ENCODE data around the gene PATL1.
"Not testable (repeated sequence)": the region's sequence is repeated elsewhere in the genome, so short reads cannot be mapped to it uniquely, and the experiment has no call there.

PATL1 gene

DNA sequence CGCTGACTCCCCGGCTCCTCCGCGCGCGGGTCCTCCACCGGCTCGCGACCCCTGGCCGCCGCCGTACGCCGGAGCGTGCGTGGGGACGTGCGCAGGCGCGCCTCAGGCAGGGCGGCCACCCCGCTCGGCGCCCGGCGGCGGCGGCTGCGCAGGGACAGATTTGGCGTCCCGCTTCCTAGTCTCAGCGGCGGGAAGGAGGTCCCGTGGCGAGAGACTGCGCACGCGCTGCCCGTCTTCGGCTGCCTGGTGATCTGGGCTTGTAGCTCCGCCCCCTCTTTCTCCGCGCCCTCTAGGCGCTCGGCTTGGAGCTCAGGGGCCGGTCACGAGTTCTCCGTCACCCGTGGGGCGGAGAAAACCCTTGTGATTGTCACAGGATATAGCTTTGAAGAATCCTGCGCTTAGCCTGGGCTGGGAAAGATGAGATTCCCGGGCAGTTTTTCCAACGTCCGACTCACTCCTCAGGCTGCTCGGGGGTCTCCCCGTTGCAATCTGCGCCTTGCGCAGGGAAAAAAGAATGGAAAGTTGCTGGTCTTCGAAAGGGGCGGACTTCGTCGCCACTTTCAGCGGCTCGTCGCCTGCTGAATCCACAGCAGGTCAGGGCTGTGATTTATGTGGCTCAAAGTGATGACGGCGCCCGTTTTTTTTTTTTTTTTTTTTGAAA is at the start of gene PATL1:
Gene PATL1, minus strand, starts transcription at position 88 of the 661 bp plus-strand sequence. CDS start 142 bp downstream, outside the sequence.
- in situ Hi-C loops (cut with MboI; ENCODE audit: low sequenced_read_pairs), result loop anchor here (25.0 kb wide), 1 partner anchor 107 kb away; no protein-coding TSS in a partner anchor

DNA sequence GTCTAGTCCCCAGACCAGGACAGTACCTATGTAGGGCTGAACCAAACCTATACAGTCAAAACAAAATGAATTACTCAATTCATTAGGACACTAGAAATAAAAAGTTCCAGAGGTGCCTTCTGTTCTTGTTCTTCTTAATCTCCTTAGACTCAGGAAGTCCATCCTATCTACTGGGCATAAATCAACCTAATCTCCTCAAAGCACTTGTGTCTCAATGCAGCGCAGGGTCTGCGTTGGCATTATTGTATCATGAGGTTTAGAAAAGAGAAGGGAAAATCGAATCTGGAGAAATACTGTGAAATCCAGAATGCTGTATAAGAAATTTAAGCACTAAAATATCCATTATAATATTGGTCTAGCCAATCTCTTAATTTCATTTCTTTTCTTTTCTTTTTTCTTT is 47.2 kb upstream of the PATL1 start:
- in situ Hi-C loops (cut with MboI; ENCODE audit: low sequenced_read_pairs), result no loop called here

DNA sequence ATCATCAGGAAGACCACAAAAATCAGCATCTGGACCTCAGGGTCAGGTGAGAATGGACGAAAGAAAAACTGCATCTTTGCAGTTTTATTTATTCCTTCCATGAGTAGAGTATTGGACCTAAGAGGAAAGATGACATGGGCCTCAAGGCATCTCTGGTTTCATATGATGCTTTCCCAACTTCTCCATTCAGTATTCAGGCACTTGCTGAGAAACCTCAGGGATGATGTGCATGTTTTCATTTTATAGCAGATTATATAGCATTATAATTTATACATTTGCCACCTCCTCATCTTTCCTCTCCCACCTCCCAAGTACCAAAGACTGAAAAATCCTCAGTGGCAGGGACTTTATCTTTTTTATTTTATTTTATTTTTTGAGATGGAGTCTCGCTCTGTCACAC is 44.9 kb upstream of the PATL1 start, which contains the start of gene OR10V1:
Gene OR10V1, minus strand, starts transcription at position 101 of the 400 bp plus-strand sequence. Its CDS starts 0 bp downstream, at position 101.
- in situ Hi-C loops (cut with MboI; ENCODE audit: low sequenced_read_pairs), result no loop called here

DNA sequence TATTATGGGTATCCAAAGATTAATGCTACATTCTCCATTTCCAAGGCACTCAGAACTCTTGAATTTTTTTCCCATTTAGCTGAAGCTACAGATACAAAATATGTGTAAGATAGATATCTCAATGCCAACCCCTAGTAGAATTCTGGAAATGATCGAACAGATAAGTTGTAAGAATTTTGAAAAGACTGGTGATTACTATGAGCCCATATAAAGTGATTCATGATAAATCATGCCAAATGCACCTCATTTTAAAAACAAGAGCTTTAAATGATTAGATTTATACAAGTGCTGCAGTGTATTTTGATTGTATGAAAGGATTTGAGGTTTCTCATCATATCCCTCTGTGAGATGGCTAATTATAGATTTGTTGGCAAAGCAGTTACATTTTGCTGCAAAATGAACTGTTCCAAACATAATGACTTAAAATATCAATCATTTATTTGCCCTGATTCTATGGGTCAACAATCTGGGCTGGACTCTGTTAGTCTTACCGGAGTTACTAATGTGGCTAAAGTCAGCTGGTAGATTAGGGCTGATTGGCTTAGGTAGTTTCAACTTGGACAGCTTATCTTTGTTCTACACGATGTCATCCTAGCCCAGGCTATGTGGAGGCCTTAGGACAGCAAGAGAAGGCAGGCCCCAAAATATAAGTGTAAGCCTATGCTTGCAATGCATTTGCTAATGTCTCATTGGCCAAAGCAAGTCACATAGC is 41.5 kb upstream of the PATL1 start:
- in situ Hi-C loops (cut with MboI; ENCODE audit: low sequenced_read_pairs), result no loop called here

DNA sequence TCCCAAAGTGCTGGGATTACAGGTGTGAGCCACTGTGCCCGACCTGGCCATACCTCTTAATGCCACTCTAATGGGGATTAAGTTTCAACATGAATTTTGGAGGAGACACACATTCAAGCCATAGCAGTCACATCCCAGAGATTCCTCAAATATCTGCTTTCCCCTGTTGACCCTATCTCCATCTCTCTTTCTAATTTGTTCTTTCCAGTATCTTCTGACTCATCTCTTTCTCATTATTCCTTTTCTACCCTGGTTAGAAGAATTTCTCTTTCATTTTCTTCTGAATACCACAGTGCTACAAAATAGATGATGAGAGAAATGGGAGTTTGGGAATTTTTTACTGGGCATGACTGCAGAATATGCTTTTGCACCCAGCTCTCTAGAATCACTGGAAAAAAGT is 39.7 kb upstream of the PATL1 start:
- in situ Hi-C loops (cut with MboI; ENCODE audit: low sequenced_read_pairs), result no loop called here

DNA sequence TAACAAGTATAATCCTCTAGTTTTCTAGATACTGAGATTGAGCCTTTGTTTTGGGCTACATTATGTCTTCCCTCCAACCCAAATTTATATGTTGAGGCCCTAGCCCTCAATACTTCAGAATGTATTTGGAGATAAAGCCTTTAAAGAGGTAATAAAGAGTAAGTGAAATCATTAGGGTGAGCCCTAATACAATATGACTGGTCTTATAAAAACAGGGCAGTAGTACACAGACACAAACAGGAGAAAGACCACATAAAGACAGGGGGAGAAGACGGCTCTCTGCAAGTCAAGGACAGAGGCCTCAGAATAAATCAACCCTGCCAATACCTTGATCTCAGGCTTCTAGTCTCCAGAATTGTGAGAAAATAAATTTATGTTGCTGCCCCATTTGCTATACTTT is 38.5 kb upstream of the PATL1 start:
- in situ Hi-C loops (cut with MboI; ENCODE audit: low sequenced_read_pairs), result no loop called here

- in situ Hi-C loops (cut with MboI; ENCODE audit: low sequenced_read_pairs), result no loop called here
Measured at GRCh38 chr11:59706518-59707285, 37.9 kb upstream of the PATL1 start.

GRCh38 chr11:59705294-59705693 is 36.5 kb upstream of the PATL1 start:
- in situ Hi-C loops (cut with MboI; ENCODE audit: low sequenced_read_pairs), result no loop called here

DNA sequence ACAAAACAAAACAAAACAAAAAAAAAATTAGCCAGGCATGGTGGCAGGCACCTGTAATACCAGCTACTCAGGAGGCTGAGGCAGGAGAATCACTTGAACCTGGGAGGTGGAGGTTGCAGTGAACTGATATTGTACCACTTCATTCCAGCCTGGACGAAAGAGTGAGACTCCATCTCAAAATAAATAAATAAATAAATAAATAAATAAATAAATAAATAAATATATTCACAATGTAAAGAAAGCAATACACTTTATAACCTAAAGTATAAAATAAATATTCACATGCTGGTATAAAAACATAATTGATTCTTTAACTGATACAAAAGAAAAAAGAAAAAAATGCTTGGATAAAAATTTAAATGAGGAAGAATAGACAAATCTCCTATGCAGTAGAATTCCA is 34.7 kb upstream of the PATL1 start:
- in situ Hi-C loops (cut with MboI; ENCODE audit: low sequenced_read_pairs), result not testable (repeated sequence)

GRCh38 chr11:59700157-59700556 is 31.3 kb upstream of the PATL1 start:
- in situ Hi-C loops (cut with MboI; ENCODE audit: low sequenced_read_pairs), result not testable (repeated sequence)

- in situ Hi-C loops (cut with MboI; ENCODE audit: low sequenced_read_pairs), result no loop called here
Measured at GRCh38 chr11:59698506-59698905, 29.7 kb upstream of the PATL1 start.

- in situ Hi-C loops (cut with MboI; ENCODE audit: low sequenced_read_pairs), result no loop called here
Measured at GRCh38 chr11:59692915-59693314, 24.1 kb upstream of the PATL1 start.

- in situ Hi-C loops (cut with MboI; ENCODE audit: low sequenced_read_pairs), result no loop called here
Measured at GRCh38 chr11:59691156-59691555, 22.3 kb upstream of the PATL1 start.

- in situ Hi-C loops (cut with MboI; ENCODE audit: low sequenced_read_pairs), result no loop called here
Measured at GRCh38 chr11:59689015-59689414, 20.2 kb upstream of the PATL1 start.

DNA sequence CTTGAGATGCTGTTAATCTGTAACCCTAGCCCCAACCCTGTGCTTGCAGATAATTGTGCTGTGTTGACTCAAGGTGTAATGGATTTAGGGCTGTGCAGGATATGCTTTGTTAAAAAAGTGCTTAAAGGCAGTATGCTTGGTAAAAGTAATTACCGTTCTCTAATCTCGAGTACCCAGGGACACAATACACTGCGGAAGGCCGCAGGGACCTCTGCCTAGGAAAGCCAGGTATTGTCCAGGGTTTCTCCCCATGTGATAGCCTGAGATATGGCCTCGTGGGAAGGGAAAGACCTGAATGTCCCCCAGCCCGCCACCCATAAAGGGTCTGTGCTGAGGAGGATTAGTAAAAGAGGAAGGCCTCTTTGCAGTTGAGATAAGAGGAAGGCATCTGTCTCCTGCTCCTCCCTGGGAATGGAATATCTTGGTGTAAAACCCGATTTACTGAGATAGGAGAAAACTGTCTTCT is 12.5 kb upstream of the PATL1 start:
- in situ Hi-C loops (cut with MboI; ENCODE audit: low sequenced_read_pairs), result not testable (repeated sequence)

- in situ Hi-C loops (cut with MboI; ENCODE audit: low sequenced_read_pairs), result no loop called here
Measured at GRCh38 chr11:59680287-59681154, 11.7 kb upstream of the PATL1 start.

GRCh38 chr11:59679347-59679746 is 10.5 kb upstream of the PATL1 start:
- in situ Hi-C loops (cut with MboI; ENCODE audit: low sequenced_read_pairs), result no loop called here

- in situ Hi-C loops (cut with MboI; ENCODE audit: low sequenced_read_pairs), result no loop called here
Measured at GRCh38 chr11:59678813-59679165, 10.0 kb upstream of the PATL1 start.

DNA sequence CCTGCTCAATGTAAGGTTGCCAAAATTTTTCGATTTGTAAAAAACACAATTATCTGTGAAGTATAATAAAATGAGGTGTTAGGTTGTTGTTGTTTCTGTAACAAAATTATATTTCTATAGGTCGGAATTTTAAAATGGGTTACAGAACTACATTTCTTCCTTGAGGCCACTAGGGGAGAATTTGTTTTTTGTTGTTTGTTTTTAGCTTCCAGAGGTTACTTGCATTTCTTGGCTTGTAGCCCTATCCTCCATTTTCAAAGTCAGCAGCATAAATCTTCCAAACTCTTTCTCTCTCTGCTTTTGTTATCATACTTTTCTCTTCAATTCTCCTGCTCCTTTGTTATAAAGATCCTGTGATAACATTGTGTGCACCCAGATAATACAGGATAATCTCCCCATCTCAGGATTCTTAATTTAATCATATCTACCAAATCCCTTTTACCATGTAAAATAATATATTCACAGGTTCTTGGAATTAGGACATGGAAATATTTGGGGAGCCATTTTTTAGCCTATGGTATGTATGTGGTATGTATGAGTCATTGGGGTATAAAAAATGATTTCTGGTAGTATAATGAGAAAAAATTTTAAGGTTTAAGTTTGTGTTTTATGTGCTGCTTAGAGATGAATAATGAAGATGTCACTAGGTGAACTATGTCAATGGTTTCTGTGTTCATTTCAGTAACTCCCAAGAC is 9.4 kb upstream of the PATL1 start:
- in situ Hi-C loops (cut with MboI; ENCODE audit: low sequenced_read_pairs), result no loop called here

- in situ Hi-C loops (cut with MboI; ENCODE audit: low sequenced_read_pairs), result no loop called here
Measured at GRCh38 chr11:59676205-59676604, 7.4 kb upstream of the PATL1 start.
